Testis (tissue), 3 donors: ENCODE results near the gene OR52M1. TPM values are rescaled to one million over a fixed set of nuclear protein-coding genes. Genes with fewer than 3 reads are reported as not detected.

Experiments
- DNase-seq: peaks from one replicate; pipeline ENCODE4 v3.0.0-alpha.2; 2019
- H3K27ac ChIP-seq, 2 donors: fragments of 200-600 bp; sonication (generic); one replicate each; pipeline ENCODE4 v1.5.1; 2019
- H3K27me3 ChIP-seq: fragments of 200-600 bp; sonication (generic); one replicate; pipeline ENCODE4 v1.5.1; 2019
- H3K36me3 ChIP-seq: fragments of 200-600 bp; sonication (generic); one replicate; pipeline ENCODE4 v1.5.1; 2017; ENCODE audit warnings: low read depth; ENCODE audit errors: missing control alignments
- H3K4me1 ChIP-seq: fragments of 200-600 bp; sonication (generic); one replicate; pipeline ENCODE4 v1.5.1; 2019
- H3K4me3 ChIP-seq, 2 donors: fragments of 200-600 bp; sonication (generic); one replicate each; pipeline ENCODE4 v1.5.1; 2017 to 2019
- H3K9me3 ChIP-seq: fragments of 200-600 bp; sonication (generic); one replicate; pipeline ENCODE4 v1.5.1; 2017
- CTCF ChIP-seq, 3 experiments: fragments of 450-650 bp in 2 of 3; fragments of 200-600 bp in 1 of 3; sonication (generic) in 1 of 3; IDR thresholded peaks; one replicate each; pipeline ENCODE4 v1.5.1; 2016 to 2019; ENCODE audit warnings: antibody characterized with exemption in 3 of 3, mild to moderate bottlenecking in 2 of 3, moderate library complexity in 1 of 3
- POLR2A ChIP-seq: fragments of 450-650 bp; IDR thresholded peaks from one replicate; pipeline ENCODE4 v1.6.1; 2017; ENCODE audit warnings: antibody characterized with exemption, mild to moderate bottlenecking, moderate library complexity
- WGBS, 2 donors: methylation state at CpG; one replicate each; pipeline ENCODE4 v1.1.5; 2018; 5-methylcytosine and 5-hydroxymethylcytosine counted together
- intact Hi-C: fragments of 100-400 bp; cut with DNase I; formaldehyde crosslinking; loops from one replicate; pipeline ENCODE4 v1.15.1; 2023; ENCODE audit warnings: low total_unique reads
- polyA plus RNA-seq: library from polyadenylated mRNA; stranded (reverse); fragments of 350-450 nt; fragmentation: Illumina TruSeq; extraction: RNeasy Lipid Tissue Mini Kit (QIAGEN cat#74804); gene quantifications from one replicate; pipeline ENCODE4 v1.2.3, GENCODE V29; 2014; ENCODE audit warnings: low read depth, low replicate concordance; ENCODE audit not compliant: insufficient read depth
- total RNA-seq, 2 donors: library from RNA; depleted of rRNA; stranded (reverse); fragments of >200 nt; gene quantifications; one replicate each; pipeline ENCODE4 v1.2.3, GENCODE V29; 2016

OR52M1 gene
- total and polyA plus RNA-seq, 3 donors from 2014 or later: not detected

DNA sequence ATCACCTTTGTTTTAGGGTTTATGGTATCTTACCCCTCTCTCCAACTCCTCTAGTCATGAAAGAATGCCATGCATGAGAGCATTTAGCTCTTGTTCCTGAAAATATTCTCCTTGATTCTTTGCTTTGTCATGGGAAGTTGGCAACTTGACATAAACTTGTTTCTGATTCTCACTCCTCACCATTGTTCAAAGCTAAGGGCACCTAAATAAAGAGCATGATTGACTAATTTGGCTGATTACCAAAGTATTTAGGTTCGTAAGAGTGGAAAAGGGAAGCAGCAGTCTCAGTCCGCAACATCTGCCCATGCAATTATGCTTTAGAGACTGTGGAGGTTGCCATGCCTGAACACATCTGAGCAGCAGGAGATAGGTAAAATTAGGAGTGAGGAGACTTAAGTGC lies 36.1 kb upstream of the OR52M1 start:
- no peak for DNase-seq
- no peak for TF ChIP-seq POLR2A
- no peak for TF ChIP-seq CTCF (IDR thresholded peaks at IDR 0.05)
- intact Hi-C loops: no loop called here
- Histone ChIP-seq H3K4me1 (no peaks in the 10 kb centered on the region), H3K36me3 (no peaks in the 10 kb centered on the region), H3K4me3 (no peak overlapping the region), H3K27me3 (no peaks in the 10 kb centered on the region), H3K27ac (no peak overlapping the region), H3K9me3 (no peaks in the 10 kb centered on the region)
- WGBS, 2 donors: 49 to 85% methylated on average over 2 of the region's 2 CpGs

- no peak overlapping the region for H3K27ac ChIP-seq
- H3K4me1 ChIP-seq: no peaks in the 10 kb centered on the region
- WGBS, 2 donors: 33 to 72% methylated on average over 4 to 5 of the region's 5 CpGs
- DNase-seq: no peak
- no peaks in the 10 kb centered on the region for H3K9me3 ChIP-seq
- TF ChIP-seq POLR2A: no peak
- no peak for TF ChIP-seq CTCF (IDR thresholded peaks at IDR 0.05)
- no peaks in the 10 kb centered on the region for H3K27me3 ChIP-seq
- intact Hi-C loops: no loop called here
- no peak overlapping the region for H3K4me3 ChIP-seq
- H3K36me3 ChIP-seq: no peaks in the 10 kb centered on the region
These were observed 33.4 kb upstream of the OR52M1 start for GRCh38 chr11:4511282-4512245.

DNA sequence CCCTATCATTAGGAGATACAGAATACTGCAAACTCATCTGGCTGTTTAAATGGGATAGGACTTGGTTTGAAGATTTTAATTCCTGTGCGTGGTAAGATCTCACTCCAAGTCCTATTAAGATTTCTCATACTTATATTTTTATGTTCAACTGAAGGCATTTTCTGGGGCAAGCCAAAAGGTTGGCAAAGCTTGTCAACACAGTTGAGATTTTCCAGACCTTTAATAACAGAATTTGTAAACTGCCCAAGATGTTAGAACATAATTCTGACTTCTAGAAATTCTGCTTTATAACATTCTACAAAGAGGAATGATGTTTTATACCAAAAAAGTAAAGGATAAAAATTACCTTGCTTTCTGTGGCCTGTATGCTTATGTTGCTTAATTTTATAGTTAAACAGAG lies 30.8 kb upstream of the OR52M1 start:
- TF ChIP-seq CTCF (IDR thresholded peaks at IDR 0.05) (no peak), POLR2A (no peak)
- no peak overlapping the region for H3K27ac ChIP-seq
- no peak overlapping the region for H3K4me3 ChIP-seq
- H3K36me3 ChIP-seq: no peaks in the 10 kb centered on the region
- no peaks in the 10 kb centered on the region for H3K9me3 ChIP-seq
- H3K27me3 ChIP-seq: no peaks in the 10 kb centered on the region
- H3K4me1 ChIP-seq: no peaks in the 10 kb centered on the region
- intact Hi-C loops: no loop called here
- WGBS, 2 donors: 81 to 82% methylated on average over 1 of the region's 1 CpG
- no peak for DNase-seq

DNA sequence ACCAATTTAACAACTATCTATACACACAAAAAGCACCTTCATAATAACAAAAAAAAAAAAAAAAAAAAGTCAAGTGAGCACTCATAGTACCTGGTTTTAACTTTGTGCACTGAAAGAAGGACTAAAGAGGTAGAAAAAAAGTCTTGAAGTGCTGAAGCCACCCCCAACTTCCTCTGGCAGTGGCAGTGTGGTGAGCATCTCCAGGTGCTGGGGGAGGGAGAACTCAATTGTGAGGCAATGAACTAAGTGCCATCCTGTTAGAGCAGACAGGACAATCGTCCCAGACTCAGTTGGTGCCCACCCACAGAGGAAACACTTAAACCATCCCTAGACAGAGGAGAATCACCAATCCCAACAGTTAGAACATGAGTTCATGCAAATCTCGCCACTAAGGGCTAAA lies 22.7 kb upstream of the OR52M1 start:
- no peak for DNase-seq
- H3K27me3 ChIP-seq: no peaks in the 10 kb centered on the region
- 44 to 76% methylated on average over 2 of the region's 2 CpGs for WGBS, 2 donors
- intact Hi-C loops: no loop called here
- no peaks in the 10 kb centered on the region for H3K4me1 ChIP-seq
- H3K4me3 ChIP-seq: no peak overlapping the region
- no peak overlapping the region for H3K27ac ChIP-seq
- no peak for TF ChIP-seq CTCF (IDR thresholded peaks at IDR 0.05)
- no peak for TF ChIP-seq POLR2A
- H3K36me3 ChIP-seq: no peaks in the 10 kb centered on the region
- H3K9me3 ChIP-seq: no peaks in the 10 kb centered on the region

DNA sequence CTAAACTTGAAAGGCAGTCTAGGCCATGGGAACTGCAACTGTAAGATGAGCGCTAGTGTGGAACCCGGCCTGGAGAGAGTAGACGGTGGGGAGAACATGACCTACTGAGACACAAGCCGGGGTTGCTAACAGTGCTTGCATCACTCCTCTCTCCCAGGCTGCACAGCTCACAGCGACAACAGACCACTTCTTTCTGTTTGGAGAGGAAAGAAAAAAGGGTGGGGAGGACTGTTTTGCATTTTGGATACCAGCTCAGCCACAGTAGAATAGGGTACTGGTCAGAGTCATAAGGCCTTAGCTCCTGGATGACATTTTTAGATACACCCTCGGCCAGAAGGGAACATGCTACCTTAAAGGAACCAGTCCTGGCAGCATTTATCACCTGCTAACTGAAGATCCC lies 22.2 kb upstream of the OR52M1 start:
- no peak for DNase-seq
- 85 to 97% methylated on average over 6 of the region's 6 CpGs for WGBS, 2 donors
- Histone ChIP-seq H3K4me1 (no peaks in the 10 kb centered on the region), H3K27ac (no peak overlapping the region), H3K9me3 (no peaks in the 10 kb centered on the region), H3K4me3 (no peak overlapping the region), H3K27me3 (no peaks in the 10 kb centered on the region), H3K36me3 (no peaks in the 10 kb centered on the region)
- TF ChIP-seq CTCF (IDR thresholded peaks at IDR 0.05) (no peak), POLR2A (no peak)
- intact Hi-C loops: no loop called here
